GM21381 (cell line): Measurements from ENCODE around the gene UVSSA.
"Not testable (repeated sequence)": the region's sequence is repeated elsewhere in the genome, so short reads cannot be mapped to it uniquely, and the experiment has no call there.

ENCODE experiments used
- ATAC-seq: cut with Tn5 transposase; IDR thresholded peaks from one replicate; pipeline ENCODE4 v1.9.1; 2021; ENCODE audit warnings: mild to moderate bottlenecking, moderate library complexity; ENCODE audit not compliant: unreplicated experiment

UVSSA gene

DNA sequence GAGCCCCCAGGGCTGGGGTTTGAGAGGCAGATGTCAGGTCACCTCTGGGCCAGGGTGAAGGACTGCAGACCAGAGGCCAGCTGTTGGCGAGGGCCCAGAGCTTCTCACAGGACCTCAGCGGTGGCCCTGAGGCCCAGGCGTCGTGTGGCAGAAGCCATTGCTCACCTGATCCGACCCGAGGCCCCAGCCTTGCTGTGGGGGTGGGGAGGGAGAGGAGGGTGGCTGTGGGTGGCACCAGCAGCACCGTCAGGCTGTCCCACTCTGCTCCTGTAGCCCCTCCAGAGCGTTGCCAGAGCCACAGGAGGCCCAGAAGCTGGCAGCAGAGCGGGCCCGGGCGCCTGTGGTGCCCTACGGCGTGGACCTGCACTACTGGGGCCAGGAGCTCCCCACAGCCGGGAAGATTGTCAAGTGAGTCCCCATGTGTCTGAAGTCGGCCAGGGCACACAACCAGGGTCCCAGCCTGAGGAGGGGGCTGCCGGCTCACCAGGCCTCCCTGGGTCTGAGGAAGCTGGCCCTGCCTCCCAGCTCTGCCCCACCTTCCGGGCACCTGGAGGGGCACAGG is 28.8 kb downstream of the UVSSA start:
- no peak for ATAC-seq

- no peak for ATAC-seq
These were observed 29.4 kb downstream of the UVSSA start for GRCh38 chr4:1376391-1376840.

DNA sequence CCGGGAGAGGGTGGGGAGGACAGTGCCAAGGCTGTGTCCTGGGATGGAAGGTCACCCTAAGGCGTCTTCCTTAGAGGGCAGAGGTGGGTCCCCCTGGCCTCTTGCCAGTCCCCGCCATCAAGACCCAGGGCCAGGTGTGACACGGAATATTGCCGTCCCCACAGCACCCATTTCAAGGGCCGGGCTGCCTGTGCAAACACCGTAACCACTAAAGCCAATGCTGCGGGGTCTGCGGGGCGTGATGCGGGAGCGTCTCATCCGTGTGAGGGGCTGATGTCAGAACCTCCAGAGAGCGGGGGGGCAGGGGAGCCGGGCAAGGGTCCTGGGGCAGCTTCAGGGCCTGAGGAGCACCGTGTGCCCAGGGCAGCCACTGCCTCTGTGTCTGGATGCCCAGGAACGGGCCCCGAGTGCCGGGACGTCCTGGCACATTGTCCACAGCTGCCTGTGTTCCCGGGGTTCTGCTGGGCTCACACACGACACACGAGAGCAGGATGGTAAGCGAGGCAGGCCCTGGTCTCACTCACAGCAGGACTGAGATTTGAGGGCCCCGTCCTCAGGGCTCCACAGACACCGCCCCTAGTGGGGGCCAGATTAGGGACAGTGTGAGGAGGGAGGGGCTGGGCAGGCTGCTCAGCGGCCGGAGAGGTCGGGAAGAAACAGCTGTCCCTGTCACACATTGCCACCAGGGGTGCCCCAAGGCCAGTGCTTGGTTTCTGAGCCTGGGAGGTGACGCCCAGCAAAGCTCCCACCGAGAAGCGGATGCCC is 30.0 kb downstream of the UVSSA start:
- ATAC-seq: no peak

- ATAC-seq: no peak
These were observed 30.7 kb downstream of the UVSSA start for GRCh38 chr4:1377606-1378261.

DNA sequence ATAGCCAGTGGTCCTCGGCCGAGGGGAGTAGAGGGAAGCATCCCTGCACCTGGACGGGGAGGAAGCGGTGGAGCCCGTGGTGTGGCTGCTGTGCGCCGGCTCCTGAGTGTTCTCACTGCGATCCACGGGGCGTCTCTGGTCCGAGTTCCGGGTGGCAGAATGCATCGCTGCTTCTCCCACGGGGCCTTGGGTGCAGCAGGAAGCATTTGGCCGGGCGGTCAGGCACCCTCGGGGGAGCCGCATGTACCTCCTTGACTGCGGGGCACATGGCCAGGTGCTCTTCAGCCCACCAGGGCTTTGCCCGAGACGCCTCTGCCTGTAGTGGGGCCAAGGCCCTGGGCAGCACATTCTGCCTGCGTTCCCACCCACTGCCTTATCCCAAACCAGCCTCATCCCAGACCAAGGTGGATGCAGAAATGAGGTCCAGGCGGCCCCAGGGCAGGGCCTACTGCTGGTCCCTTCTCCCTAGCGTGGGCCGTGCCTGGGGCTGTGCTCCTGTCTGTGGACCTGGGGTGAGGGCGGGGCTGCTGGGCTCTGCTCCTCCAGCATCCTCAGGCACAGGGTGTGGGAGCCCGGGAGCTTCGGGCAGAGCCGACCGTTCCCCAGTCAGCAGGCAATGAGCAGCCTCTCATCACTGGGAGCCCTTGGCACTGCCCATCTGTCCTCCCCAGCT is 31.7 kb downstream of the UVSSA start:
- ATAC-seq: no peak

GRCh38 chr4:1379351-1379781 is 32.4 kb downstream of the UVSSA start:
- ATAC-seq: no peak

DNA sequence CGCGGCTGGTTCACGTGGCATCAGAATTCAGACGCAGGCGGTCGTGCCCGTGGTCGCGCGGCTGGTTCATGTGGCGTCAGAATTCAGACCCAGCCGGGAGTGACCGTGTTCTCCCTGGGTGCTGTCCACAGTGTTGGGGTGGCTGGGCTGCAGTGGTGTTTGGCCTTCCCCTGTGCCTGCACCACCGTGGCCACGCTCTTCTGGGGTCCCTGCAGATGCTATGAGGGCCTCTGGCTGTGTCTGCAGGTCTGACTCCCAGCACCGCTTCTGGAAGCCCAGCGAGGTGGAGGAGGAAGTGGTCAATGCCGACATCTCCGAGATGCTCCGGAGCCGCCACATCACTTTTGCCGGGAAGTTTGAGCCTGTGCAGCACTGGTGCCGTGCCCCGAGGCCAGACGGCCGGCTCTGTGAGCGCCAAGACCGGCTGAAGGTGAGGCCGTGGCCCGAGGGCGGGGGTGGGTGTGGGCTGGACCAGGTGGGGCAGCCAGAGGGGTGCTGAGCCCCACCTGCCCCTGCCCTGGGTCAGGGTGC is 32.9 kb downstream of the UVSSA start:
- no peak for ATAC-seq

DNA sequence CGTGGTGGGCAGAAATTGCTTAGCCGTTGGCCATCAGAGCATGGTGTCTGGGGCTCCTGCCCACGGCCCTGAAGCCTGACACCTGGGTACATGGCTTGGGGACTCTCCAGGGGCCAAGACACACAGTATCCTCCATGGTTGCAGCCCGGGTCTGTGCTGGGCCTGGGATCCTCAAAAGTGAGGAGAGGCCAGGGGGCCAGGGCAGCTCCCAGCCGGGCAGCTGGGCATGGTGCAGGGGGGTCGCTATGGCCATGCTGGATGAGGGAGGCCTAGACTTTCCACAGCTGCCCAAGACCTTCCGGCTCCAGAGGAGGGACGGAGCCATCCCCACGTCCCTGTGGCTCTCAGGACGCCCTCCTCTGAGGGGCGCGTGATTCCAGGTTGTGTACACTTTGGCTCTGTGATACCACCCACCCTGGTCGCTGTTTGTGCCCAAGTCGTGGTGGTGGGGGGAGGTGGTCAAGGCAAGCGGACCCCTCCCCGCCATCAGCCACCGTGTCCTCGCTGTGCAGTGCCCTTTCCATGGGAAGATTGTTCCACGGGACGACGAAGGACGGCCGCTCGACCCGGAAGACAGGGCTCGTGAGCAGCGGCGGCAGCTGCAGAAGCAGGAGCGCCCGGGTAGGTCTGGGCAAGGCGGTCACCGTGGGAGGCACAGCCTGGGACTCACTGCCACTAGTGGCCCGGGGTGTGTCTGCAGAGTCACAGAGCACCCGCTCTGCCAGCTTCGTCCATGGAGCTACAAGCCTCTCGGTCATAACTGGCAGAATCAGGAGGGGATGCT is 33.6 kb downstream of the UVSSA start:
- ATAC-seq: no peak

DNA sequence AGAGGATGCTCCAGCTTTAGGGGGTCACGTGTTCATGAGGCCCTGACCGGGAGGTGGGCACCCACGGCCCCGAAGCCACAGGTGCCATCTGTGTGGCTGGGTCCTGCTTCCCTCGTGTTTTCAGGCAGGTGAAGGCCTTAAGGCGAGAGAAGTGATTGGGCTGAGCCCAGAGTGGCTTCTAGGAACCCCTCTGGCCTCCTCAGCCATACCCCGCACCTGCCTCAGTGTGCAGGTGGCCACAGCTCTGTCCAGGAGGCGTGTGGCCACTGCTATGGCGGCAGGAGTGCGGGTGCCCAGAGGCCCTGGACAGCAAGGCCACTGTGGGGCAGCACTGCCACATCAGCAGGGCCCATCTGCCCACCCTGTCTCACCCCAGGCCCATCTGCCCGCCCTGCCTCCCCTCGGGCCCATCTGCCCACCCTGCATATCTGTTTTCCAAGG is 34.2 kb downstream of the UVSSA start:
- ATAC-seq: no peak

- ATAC-seq: no peak
These were observed 35.0 kb downstream of the UVSSA start for GRCh38 chr4:1381944-1382541.

GRCh38 chr4:1382776-1383727 is 36.0 kb downstream of the UVSSA start:
- no peak for ATAC-seq

GRCh38 chr4:1383728-1384591 is 37.0 kb downstream of the UVSSA start:
- ATAC-seq: no peak

DNA sequence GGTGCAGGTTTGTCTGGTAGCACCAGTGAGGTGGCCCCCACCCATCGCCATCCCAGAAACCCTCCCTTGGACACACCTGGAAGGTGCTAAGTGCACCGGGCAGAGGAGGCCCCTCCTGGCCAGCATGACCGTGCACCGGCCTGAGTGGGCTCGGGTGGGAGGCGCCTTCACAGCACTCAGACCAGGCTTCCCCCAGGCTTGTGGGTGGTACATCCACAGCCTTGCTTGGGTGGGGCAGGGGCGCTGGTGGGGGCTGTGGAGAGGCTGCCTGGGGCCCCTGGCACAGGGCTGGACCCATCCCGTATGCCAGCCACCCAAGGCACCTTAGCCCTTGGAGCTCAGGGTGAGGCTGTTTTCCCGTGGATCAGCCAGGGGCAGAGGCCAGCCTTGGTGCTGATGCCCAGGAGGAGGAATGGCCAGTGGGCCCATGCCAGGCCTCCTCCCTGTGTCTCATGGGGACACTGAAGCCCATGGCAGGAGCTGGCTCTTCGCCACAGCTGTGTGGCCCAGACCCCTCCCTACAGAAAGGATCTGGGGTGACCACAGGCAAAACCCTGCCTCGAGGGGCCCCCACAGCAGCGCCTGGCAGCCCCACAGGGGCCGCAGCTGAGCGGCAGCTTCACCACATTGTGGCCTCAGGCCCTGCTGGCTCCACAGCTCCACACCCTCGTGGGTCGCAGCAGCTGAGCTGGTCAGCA is 37.8 kb downstream of the UVSSA start:
- ATAC-seq: no peak

- ATAC-seq: no peak
These were observed 38.6 kb downstream of the UVSSA start for GRCh38 chr4:1385373-1386340.

GRCh38 chr4:1393363-1393762 is 46.4 kb downstream of the UVSSA start:
- ATAC-seq: not testable (repeated sequence)

DNA sequence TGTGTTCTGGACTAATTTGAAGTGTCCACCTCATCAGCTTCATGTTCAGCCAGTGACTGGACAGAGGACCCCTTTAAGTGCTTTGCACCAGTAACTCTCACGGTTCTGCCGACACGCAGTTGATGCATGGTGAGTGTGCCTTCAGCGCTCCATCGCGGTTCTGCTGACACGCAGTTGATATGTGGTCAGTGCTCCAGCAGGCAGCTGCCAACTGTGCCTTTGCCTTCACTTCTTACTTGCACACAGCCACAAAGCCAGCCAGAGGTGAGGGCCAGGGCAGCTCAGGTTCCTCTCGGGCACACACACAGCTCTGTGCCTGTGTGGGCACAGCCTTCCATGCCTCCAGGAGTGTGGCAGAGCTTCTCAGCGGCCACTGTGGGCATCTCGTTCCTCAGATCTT is 46.9 kb downstream of the UVSSA start:
- ATAC-seq: no peak
